T47D (cell line): ENCODE results near the gene NSUN5.
"Not testable (repeated sequence)": the region's sequence is repeated elsewhere in the genome, so short reads cannot be mapped to it uniquely, and the experiment has no call there.

ENCODE experiments used
- DNase-seq, 2 experiments: peaks; one replicate each; pipeline versions ENCODE4 v3.0.0 to v3.0.0-alpha.2; 2011 to 2012; ENCODE audit warnings: low read depth in 1 of 2, low spot score in 1 of 2
- in situ Hi-C: cut with HindIII; loops from 2 replicates; pipeline ENCODE4 v1.10.0; 2016; ENCODE audit warnings: low sequenced_read_pairs, low pct_unique_long_range_greater_than_20kb

The NSUN5 gene

GRCh38 chr7:73262416-73262815, 46.2 kb downstream of the NSUN5 start:
- DNase-seq, in situ Hi-C loops: not testable (repeated sequence)
